ENCODE results near the gene WDR90.

The WDR90 gene

GRCh38 chr16:694863-695354 lies 45.7 kb downstream of the WDR90 start:
- DNase-seq (ENCODE audit: low spot score), result no peak
- H3K27ac ChIP-seq, result peak overlapping the region; percentile 99
- ChIA-PET POLR2A (ENCODE audit: low non-redundant PET) (interaction anchor here (1.4 to 1.9 kb wide), 3 partner anchors 11 to 28 kb away, joined by 5 to 9 read pairs (median 8); partner anchors contain the start of gene JMJD8), CTCF (no interaction called here)
- TF ChIP-seq, protein P1, sequence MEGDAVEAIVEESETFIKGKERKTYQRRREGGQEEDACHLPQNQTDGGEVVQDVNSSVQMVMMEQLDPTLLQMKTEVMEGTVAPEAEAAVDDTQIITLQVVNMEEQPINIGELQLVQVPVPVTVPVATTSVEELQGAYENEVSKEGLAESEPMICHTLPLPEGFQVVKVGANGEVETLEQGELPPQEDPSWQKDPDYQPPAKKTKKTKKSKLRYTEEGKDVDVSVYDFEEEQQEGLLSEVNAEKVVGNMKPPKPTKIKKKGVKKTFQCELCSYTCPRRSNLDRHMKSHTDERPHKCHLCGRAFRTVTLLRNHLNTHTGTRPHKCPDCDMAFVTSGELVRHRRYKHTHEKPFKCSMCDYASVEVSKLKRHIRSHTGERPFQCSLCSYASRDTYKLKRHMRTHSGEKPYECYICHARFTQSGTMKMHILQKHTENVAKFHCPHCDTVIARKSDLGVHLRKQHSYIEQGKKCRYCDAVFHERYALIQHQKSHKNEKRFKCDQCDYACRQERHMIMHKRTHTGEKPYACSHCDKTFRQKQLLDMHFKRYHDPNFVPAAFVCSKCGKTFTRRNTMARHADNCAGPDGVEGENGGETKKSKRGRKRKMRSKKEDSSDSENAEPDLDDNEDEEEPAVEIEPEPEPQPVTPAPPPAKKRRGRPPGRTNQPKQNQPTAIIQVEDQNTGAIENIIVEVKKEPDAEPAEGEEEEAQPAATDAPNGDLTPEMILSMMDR (conservative IDR thresholded peaks at IDR 0.05; ENCODE audit: low read depth), result no peak

- ChIA-PET CTCF (interaction anchor here (0.7 to 1.0 kb wide), 2 partner anchors 24 to 299 kb away, joined by 3 read pairs; no protein-coding TSS in a partner anchor), POLR2A (ENCODE audit: low non-redundant PET) (interaction anchor here (0.6 to 1.9 kb wide), 4 partner anchors 11 to 45 kb away, joined by 3 to 9 read pairs (median 6); partner anchors contain the start of genes CIAO3 and JMJD8)
- peak overlapping the region; percentile 99 for H3K27ac ChIP-seq
- peak; percentile 82 for DNase-seq (ENCODE audit: low spot score)
- TF ChIP-seq, protein P1 (conservative IDR thresholded peaks at IDR 0.05; ENCODE audit: low read depth), result no peak
These were observed 46.4 kb downstream of the WDR90 start for GRCh38 chr16:695355-696089.

DNA sequence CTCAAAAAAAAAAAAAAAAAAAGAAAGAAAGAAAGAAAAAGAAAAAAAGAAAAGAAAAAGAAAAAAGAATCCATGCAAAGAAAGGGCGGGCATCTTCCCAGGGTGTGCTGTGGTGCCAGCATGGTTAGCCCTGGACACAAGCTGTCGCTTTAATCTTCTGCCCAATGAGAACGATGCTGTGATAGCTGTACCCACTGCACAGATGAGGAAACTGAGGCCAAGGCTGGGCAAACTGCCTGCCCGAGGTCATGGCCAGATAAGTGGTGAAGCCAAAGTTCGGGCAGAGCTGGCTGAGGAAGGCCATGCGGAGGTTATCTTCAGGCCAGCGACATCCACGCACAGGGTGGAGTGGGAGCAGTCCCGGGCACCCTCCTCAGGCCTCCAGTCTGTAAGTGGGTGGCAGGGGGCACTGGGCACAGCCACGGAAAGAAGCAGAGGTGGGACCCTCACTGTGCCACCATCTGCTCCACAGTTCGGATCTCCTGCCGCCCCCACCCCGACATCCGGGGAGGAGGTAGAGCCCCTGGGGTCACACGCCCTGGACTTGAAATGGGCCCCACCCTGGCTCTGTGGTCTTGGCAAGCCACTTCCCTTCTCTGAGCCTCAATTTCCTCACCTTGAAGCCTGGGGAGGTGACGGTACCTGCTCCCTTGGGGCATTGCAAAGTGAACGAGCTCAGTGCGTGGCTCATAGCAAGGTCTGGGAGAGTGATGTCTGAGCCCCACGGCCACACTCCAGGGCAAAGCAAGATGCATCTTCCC lies 49.9 kb downstream of the WDR90 start:
- TF ChIP-seq, protein P1 (conservative IDR thresholded peaks at IDR 0.05; ENCODE audit: low read depth), result no peak
- CTCF ChIA-PET, result no interaction called here
- no peak overlapping the region for H3K27ac ChIP-seq
- DNase-seq (ENCODE audit: low spot score), result no peak
- POLR2A ChIA-PET (ENCODE audit: low non-redundant PET), result no interaction called here

- TF ChIP-seq, protein P1 (conservative IDR thresholded peaks at IDR 0.05; ENCODE audit: low read depth), result no peak
- DNase-seq (ENCODE audit: low spot score), result no peak
- H3K27ac ChIP-seq, result no peak overlapping the region
- ChIA-PET CTCF (interaction anchor here (0.7 to 0.9 kb wide), 2 partner anchors 9 to 14 kb away, joined by 3 read pairs; no protein-coding TSS in a partner anchor), POLR2A (ENCODE audit: low non-redundant PET) (no interaction called here)
These were observed 51.8 kb downstream of the WDR90 start for GRCh38 chr16:700684-701584.

GRCh38 chr16:702341-702740 lies 53.2 kb downstream of the WDR90 start:
- TF ChIP-seq, protein P1 (conservative IDR thresholded peaks at IDR 0.05; ENCODE audit: low read depth), result no peak
- DNase-seq (ENCODE audit: low spot score), result no peak
- no peak overlapping the region for H3K27ac ChIP-seq
- POLR2A ChIA-PET (ENCODE audit: low non-redundant PET), result interaction anchor here (1.3 kb wide), 1 partner anchor 11 kb away, joined by 5 read pairs; no protein-coding TSS in a partner anchor
- CTCF ChIA-PET, result no interaction called here

Data from RWPE1 (cell line).